Esophagus muscularis mucosa (tissue), 4 donors: ENCODE results near the gene WNT1.

ENCODE experiments used
- EP300 ChIP-seq: sonication (generic); formaldehyde crosslinking; IDR thresholded peaks from one replicate; pipeline ENCODE4 v1.6.1; 2017; ENCODE audit warnings: antibody characterized with exemption
- POLR2A ChIP-seq: fragments of 450-650 bp; IDR thresholded peaks from one replicate; pipeline ENCODE4 v1.6.1; 2017; ENCODE audit warnings: antibody characterized with exemption, moderate library complexity, mild to moderate bottlenecking, low read depth
- TF ChIP-seq, protein P1 (sequence below), 3 experiments: fragments of 200-600 bp in 2 of 3; fragments of 450-650 bp in 1 of 3; sonication (generic) in 2 of 3; IDR thresholded peaks; one replicate each; pipeline ENCODE4 v1.5.1; 2017 to 2019; ENCODE audit warnings: antibody characterized with exemption in 3 of 3, mild to moderate bottlenecking in 2 of 3, moderate library complexity in 1 of 3

- TF ChIP-seq, protein P1, sequence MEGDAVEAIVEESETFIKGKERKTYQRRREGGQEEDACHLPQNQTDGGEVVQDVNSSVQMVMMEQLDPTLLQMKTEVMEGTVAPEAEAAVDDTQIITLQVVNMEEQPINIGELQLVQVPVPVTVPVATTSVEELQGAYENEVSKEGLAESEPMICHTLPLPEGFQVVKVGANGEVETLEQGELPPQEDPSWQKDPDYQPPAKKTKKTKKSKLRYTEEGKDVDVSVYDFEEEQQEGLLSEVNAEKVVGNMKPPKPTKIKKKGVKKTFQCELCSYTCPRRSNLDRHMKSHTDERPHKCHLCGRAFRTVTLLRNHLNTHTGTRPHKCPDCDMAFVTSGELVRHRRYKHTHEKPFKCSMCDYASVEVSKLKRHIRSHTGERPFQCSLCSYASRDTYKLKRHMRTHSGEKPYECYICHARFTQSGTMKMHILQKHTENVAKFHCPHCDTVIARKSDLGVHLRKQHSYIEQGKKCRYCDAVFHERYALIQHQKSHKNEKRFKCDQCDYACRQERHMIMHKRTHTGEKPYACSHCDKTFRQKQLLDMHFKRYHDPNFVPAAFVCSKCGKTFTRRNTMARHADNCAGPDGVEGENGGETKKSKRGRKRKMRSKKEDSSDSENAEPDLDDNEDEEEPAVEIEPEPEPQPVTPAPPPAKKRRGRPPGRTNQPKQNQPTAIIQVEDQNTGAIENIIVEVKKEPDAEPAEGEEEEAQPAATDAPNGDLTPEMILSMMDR (IDR thresholded peaks at IDR 0.05), result no peak
- TF ChIP-seq EP300, result no peak
- no peak for TF ChIP-seq POLR2A
Measured at GRCh38 chr12:48970702-48971334, 7.3 kb upstream of the WNT1 start.
